AG08395 (cell line): Measurements from ENCODE around the gene PEAK1.
A peak's percentile ranks its signal among the peaks of the same experiment; 100 is the strongest.

Experiments
- DNase-seq: peaks from one replicate; pipeline ENCODE4 v3.0.0; 2012; ENCODE audit warnings: mixed read lengths, low spot score

Gene PEAK1

DNA sequence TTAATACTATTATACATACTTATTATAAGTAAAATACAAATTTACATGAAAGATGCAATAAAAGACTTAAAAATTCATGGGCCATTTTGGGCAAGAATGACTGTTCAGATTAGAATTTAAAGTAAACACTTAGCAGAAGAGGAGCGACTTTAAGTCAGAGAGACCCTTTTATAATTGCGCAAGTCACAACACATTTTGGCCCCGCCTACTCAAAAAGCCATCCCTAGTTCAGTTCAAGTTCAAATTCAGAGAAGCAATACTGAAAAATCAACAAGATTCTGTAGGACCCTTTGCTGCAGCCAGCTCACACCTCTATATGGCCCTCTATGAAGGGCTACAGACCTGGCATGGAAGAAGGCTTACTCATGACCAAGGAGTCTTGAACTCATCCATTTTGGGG lies 64.6 kb downstream of the PEAK1 start:
- no peak for DNase-seq

DNA sequence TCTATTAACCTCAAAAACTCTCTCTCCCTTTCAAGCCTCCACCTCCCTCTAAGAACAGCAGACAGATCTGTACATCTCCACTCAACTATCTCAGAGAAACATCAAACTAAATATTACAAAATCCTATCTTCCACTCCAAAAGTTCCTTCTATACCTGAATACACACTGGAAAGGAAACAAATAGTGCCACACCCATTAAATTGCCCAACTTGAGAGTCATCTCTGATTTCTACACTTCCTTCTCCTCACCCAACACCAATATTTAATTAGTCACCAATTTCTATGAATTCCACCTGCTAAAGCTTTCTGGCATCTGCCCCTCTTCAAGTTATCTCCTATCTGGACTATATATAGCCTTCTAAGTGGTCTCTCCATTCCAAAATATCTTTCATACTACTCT lies 65.8 kb downstream of the PEAK1 start:
- DNase-seq: no peak

DNA sequence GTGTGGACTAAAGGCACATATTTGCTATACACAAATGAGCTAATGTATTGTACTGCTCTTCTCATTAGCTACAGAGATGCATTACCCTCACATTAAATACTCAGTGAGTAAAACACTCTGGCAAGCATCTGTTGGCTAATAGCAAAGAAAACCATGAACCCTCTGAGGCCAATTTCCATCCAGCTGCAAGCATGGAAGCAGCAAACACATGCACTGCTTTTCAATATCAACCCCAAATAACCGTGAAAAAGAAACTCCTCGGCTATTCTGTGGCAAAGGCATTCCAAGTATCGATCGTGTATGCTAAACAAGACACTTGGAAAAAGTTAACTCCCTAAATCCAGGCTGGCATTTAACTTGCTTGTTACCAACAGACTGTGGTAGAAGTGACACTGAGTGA lies 67.0 kb downstream of the PEAK1 start:
- DNase-seq: no peak

DNA sequence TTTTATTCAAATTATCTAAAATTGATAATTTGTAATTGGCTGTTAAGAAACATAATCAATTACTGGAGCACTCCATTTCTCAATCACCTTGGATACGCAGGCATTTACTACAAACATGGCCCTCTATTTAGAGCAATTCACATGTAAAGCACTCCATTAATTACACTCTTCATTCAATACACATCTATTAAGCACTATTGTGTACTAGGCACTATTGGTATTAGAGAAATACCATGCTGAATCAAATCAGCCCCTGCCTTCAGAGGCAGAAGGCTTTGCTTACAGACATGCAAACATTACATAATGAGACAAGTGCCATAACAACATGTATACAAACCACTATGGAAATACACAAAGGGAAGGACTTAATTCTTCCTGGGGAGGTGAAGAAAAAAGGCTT lies 69.1 kb downstream of the PEAK1 start:
- DNase-seq: no peak

DNA sequence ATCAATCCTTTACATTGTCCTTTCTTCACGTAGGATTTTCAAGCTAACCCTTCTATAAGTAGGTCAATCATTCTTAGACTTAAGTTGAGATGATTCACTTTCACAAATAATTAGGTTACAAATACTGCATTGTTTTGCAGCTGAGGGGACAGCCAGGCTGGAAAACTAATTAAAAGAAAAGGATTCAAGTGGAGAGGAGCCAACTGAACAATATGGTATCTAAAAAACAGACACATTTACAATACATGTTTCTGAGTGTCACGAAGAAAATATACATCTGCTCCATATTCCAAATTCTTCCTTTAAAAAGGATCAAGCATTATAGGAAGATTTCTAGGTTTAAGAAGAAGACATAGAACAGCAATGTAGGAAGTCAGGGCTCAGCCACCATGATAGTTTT lies 70.2 kb downstream of the PEAK1 start:
- DNase-seq: no peak

DNA sequence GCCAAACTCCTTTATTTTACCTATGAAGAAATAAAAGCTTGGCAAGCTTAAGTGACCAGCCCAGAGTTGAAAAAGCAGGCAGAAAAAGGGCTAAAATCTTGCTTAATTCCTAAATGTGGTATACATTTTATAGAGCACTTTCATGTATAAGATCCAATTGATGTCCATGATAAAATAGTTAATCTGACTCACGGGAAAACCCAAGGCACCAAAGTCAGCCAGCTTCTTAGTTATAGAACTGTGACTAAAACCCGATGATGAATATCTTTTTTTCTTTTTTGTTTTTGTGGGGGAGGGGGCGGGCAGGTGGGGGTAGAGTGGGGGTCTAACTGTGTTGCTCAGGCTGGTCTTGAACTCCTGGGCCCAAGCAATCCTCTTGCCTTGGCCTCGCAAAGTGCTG lies 71.4 kb downstream of the PEAK1 start:
- no peak for DNase-seq

DNA sequence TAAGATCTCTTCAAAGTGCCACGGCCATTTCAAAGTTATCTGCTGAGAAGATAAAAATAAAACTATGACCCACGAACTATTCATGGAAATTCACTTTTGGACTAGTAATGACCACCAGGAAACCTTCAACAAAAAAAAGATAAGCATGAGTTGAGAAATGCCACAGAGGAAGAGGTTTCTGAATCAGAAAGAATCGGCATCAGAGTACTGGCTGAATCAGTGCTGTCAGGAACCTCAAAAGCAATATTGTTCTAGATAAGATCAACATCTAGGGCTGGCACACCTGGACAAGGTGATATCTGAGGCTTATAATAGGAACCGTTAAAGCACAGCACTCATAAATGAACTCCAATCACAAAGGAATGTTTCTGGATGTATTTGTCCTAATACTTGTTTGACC lies 72.7 kb downstream of the PEAK1 start:
- DNase-seq: no peak

DNA sequence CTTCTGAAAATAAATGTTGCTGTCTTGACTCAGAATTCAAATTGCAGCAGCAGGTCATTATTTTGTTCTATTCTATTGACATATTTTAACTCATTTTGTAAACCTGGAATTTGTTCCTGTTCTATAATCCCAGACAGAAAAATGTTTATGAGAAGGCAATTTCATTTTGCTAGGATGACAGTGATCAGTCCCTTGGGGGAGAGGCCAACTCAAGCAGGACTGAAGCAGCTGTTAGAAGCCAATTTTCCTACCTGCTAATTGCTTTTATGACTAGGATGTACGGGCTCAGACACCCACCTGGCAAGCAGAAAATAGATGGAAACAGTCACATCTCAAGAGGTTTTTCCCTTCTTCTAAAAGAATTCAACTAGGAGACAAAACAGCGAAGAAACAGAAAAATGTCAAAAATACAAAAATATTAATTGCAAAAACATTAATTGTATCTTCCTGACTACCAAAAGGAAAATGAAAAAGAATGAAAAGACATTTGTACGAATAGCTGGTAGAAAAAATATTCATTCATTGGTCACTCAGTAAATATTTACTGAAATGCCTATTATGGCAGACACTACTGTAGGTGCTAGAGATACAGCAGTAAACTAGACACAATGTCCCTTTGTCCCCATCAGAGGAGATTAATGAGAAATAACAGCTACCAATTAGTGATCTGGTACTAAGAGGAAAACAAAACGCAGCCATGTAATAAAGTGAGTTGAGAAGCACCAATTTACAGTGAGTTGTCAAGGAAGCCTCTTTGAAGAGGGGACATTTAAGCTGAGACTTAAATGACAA lies 73.5 kb downstream of the PEAK1 start:
- no peak for DNase-seq

DNA sequence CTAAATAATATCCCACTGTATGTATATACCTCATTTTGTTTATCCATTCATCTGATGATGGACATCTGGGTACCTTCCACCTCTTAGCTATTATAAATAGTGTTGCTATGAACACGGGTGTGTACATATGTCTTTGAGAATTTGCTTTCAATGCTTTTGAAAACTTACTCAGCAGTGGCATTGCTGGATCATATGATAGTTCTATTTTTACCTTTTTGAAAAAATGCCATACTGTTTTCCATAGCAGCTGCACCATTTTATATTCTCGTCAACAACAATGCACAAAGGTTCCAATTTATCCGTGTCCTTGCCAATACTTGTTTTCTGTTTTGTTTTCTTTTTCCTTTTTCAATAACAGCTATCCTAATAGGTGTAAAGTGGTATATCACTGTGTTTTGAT lies 77.1 kb downstream of the PEAK1 start:
- DNase-seq: no peak

DNA sequence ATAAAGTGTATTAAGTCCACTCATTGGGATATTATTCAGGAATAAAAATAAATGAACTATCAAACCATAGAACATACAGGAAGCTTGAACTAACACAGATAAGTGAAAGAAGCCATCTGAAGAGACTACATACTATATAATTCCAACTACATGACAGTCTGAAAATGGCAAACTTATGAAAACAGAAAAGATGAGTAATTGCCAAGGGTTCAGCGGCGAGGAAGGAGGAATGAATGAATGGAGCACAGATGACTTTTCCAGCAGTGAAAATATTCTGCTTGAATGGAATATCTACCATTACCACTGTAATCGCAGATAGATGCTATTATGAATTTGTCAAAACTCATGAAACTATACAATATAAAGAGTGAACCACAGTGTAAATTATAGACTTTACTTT lies 79.7 kb downstream of the PEAK1 start:
- no peak for DNase-seq

DNA sequence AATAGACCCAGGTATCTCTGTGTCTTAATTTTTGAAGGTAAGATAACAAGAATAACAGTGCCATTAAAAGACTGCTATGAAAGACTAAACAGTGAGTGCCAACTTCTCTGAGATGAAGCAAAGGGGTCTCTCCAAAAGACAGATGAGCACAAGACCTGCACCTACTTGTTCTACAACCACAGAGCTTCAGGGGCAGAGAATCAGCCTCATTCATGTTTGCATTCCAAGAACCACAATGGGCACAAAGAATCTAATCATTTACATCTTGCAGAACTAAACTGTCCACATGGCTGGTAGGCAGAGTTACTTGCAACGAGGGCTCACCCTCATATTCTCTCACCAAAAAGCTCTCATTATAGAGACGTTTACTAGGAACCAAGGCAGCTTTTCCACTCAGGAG lies 83.9 kb downstream of the PEAK1 start:
- no peak for DNase-seq

DNA sequence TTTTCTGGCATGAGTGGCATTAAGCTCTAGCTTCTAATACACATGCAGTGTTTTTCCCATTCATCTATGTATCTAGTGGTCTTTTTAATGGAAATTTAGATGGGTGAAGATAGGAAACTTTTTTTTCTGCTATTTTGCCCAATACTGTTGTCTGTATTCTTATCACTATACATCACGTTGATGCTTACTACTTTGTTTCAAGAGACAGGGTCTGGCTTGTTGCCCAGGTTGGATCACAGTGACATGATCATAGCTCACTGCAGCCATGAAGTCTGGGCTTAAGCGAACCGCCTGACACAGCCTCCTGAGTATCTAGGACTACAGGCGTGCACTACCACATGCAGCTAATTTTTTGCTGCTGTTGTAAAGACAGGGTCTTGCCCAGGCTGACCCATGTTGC lies 84.6 kb downstream of the PEAK1 start:
- no peak for DNase-seq

DNA sequence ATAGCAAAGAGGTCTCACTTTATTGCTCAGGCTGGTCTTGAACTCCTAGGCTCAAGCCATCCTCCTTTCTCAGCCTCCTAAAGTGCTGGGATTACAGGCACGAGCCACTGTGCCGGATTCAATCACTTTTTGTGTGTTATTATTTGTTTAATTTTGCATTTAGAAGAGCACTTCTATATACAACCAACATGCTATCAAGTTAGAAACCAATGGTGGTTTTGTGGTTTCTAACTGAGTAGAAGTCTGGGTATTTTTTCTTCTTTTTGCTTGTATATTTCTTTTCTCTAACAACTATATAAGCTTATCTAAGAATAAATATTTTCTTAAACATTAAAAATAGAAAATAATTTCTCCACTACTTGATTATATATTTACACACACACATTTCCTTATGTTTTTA lies 86.7 kb downstream of the PEAK1 start:
- no peak for DNase-seq

DNA sequence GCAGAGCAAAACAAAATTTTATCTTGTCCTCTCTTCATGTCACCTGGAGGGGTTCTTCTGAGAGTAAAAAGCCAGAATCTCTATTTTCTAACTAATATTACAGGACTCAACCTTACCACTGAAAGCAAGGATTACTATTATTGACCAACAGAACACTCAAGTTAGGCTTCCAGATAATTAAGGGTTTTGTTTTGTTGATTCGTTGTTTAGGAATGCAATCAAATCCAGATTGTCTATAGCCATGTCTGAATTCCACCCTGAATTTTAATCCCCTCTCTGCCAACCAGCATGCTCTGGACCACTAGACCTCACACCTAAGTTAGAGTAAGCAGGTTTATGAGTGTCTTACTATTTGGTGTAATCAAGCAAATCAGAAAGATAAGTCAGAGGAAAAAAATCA lies 90.7 kb downstream of the PEAK1 start:
- DNase-seq: no peak

DNA sequence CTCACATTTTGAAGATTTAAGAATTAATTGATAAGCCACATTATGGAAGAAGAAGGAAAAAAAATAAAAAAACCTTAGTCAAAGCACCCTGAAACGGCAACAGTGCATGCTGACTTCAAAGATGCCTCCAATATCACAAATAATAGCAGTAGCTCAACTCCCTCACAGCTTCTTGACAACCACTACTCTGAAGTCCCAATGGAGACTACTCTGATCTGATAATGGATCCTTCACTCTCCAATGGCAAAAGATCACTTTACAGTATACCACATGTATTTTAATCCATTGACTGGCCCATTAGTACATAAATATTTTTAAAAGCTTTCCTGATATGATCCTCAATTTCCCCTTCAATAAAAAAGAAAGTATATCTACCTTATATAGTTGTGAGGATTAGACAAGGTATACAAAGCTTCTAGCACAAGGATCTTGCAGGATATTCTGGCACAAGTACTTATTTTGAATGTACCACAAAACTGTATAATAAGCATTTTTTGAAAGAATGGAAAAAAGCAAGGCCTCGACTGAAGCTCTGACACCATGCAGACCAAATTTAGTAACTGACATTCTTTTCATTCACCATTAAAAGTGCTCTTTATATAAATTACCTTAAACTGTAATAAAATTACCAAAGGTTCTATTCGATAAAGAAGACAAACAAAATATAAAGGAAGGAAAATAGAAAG lies 91.9 kb downstream of the PEAK1 start:
- DNase-seq: no peak

DNA sequence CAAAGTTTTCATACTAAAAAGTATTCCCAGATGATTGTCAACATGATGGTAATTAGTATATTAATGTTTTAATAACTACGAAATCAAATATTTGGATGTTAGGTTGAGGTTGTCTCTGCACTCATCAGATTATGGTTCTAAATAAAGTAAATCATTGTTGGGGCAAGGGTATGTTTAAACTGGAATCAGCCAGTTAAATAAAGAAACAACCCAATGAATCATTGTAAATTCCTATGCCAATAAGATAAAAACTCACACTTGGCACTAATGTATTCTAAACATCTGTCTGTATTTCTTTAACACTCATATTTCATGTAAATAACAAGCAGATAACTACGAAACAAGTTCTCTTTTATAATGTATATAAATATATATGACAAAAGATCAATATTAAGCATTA lies 92.7 kb downstream of the PEAK1 start:
- DNase-seq: no peak

DNA sequence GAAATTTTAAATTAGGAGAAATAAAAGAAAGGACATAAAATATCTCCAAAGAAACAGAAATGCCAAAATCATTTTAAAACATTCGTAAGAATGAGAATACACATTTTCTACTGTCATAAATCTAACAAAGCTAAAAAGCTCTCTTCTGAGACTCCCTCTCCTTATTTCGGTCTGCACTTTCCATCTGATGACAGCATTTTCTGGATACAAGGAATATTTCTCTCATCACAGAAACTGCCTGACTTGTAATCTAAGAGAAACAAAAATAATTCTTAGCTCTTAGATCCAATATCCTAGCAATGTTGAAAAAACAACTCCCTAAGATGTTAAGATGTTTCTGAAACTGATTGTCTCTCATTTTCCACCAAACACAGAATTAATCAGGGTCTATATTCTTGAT lies 93.5 kb downstream of the PEAK1 start:
- DNase-seq: no peak

DNA sequence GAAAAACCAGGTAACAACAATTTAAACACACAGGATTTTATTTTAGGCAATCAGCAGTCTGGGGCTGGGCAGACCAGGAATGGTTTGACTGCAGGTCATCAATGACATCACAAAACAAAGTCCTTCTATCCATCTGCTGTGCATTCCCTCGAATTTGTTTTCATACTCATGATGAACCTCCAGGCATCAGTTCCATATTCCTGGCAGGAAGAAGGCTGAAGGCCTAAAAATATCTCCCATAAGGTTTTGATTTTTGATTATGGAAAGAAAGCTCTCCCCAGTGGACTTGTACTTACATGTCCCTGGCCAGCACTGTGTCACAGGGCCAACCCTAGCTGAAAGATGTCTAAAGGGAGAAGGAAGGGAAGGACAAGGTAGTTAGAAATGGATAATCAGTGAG lies 107.4 kb downstream of the PEAK1 start:
- DNase-seq: peak; percentile 44

DNA sequence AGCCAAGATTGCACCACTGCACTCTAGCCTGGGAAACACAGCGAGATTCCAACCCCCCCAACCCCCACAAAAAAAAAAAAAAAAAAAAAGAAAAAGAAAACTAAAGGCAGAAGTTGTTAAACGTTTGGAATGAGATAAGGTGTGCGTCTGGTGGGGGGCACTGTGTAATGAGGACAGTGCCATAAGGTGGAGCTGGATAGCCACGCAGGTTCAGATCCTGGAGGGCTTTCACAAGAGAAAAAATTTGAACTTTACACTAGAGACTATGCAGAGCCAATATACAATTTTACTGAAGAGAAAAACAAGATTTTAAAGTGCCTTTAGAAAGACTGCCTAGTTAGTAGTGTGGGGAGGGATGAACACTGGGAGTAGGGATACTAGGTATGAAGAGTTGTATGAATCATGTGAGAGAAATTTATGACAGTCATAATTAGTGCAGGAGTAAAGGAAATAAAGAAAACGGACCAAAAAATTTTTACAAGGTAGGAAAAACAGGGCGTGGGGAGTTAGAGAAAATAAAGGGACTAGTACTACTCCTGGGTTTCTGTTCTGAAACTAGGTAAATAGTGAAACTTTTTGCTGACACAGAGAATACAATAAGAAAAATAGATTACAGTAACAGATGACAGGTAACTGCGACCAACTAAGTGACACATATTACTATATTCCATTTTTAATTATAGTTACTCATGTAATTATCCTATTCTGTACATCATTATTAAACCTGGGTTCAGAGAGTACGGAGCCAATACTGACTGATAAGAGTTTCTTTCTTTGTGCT lies 108.1 kb downstream of the PEAK1 start:
- DNase-seq: no peak

DNA sequence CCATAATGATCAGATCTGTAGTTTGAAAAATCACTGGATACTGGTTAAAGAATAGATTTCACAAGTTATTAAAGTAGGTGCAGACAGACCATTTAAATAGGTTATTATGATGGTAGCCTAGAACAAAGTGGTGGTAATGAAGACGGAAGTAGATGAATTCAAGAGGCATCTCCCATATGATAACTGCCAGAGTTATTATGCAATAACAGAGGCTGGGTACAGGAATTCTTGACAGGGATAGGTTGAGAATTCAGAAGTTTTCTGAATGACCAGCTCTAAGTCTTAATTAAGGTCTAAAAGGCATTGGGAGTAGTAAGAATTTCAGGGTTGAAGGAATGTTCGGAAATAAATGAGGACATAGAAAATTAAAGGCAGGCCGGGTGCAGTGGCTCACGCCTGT lies 108.9 kb downstream of the PEAK1 start:
- no peak for DNase-seq

DNA sequence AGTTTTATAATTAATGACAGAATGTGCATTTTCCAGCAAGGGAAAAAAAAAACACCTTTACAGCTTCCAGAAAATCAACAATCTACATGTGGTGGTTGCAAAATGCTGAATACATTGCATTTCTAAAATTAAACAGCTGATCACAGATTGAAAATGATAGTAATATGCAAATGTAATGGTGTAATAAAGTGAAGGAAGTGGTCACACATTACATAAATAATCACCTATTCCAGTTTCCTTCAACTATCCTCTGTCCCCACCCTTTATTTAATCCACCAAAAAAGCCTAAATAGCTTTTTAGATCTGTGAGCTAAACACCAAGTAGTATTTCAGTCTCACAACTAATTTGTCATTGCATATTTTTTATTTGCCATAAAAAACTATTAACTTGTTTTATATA lies 110.5 kb downstream of the PEAK1 start:
- no peak for DNase-seq

DNA sequence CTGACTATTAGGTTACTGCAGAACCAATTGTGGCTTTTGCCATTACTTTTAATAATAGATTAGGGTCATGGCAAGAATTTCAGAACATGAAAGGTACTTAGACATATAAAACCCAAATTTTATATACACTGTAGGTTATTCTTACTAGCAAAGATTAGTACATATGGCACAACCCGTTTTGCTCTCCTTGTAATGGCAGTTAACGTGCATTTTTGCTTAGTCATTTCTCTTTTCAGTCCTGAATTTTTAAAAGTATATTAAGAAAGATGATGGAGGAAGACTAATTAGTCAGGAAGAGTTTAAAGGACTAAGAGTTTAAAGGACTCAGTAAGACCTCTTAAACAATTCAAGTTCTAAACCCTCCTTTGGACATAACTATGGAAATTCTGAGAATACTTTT lies 114.0 kb downstream of the PEAK1 start:
- DNase-seq: no peak

DNA sequence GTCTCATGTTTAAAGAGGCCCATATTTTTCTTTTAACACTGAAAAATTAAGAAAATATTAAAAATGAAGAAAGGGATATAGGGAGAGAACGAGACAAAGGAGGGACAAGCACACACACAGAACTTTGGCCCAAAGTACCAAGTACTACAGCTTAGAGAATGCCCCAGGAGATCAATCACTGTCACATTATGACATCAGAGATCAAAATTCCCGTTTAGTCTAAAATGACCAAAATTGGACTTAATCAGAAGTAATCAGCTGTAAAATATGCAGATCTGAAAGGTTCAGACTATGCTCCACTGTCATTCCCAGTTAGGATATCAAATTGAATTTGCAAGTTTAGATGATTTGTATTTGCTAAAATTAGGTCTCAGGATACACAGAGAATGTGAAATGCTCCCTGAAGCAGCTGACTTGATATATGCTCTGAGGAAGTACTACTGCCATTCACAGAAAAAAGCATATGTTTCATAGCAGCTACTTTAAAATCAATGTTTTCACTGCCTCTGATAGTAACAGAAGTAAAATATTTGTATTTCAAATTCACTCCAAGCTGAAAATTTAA lies 123.0 kb downstream of the PEAK1 start:
- no peak for DNase-seq
